Panc1 (cell line): ENCODE data around the gene GUCY2D. TPM values are rescaled to one million over a fixed set of nuclear protein-coding genes. Genes with fewer than 3 reads are reported as not detected.

Experiments used
- ATAC-seq: fragments of 200-7000 bp; cut with Tn5 transposase; 2 replicates; pipeline ENCODE4 v1.9.1; 2020; ENCODE audit warnings: mild to moderate bottlenecking, moderate library complexity
- BruUV-seq: library from RNA; stranded (reverse); fragments of 400-500 nt; replicated peaks from 2 replicates; lab custom pipeline; 2021; lab: Mats Ljungman, UMichigan
- CTCF ChIA-PET: fragments of 300-600 bp; sonication (Branson Sonifier 250); formaldehyde crosslinking; loops from one replicate; lab custom pipeline; 2022; ENCODE audit warnings: antibody characterized with exemption; lab: Charles Lee
- POLR2A ChIA-PET: fragments of 300-600 bp; sonication (Branson Sonifier 250); formaldehyde crosslinking; loops from one replicate; lab custom pipeline; 2022; ENCODE audit warnings: antibody characterized with exemption; lab: Charles Lee
- DNase-seq: peaks from one replicate; pipeline ENCODE4 v3.0.0-alpha.2; 2010; ENCODE audit warnings: low read depth, low spot score
- H3K27ac ChIP-seq: 2 replicates; pipeline ENCODE4 v1.5.1; 2011; ENCODE audit warnings: mild to moderate bottlenecking, low read length, inconsistent platforms
- H3K27me3 ChIP-seq: fragments of 200-500 bp; sonication (Bioruptor generic); 2 replicates; pipeline ENCODE4 v1.6.0; 2014; ENCODE audit warnings: low read length, inconsistent platforms; ENCODE audit not compliant: control insufficient read depth, insufficient read depth
- H3K36me3 ChIP-seq: fragments of 200-500 bp; sonication (Bioruptor generic); 2 replicates; pipeline ENCODE4 v1.5.1; 2014; ENCODE audit warnings: inconsistent platforms, mild to moderate bottlenecking, low read length, moderate library complexity; ENCODE audit not compliant: control insufficient read depth, insufficient read depth
- H3K4me1 ChIP-seq: 2 replicates; pipeline ENCODE4 v1.5.1; 2011; ENCODE audit warnings: inconsistent platforms, mild to moderate bottlenecking, low read length, moderate library complexity; ENCODE audit not compliant: control insufficient read depth, insufficient read depth
- H3K4me3 ChIP-seq, 2 experiments: 2 replicates each; pipeline ENCODE4 v1.5.1; 2011 to 2012; ENCODE audit warnings: low read depth in 2 of 2, low read length in 2 of 2, mild to moderate bottlenecking in 2 of 2, inconsistent platforms in 1 of 2, moderate library complexity in 1 of 2
- H3K9me3 ChIP-seq: fragments of 200-500 bp; sonication (Bioruptor generic); 2 replicates; pipeline ENCODE4 v1.5.1; 2014; ENCODE audit warnings: low read depth, mild to moderate bottlenecking, inconsistent platforms, low read length, moderate library complexity; ENCODE audit not compliant: control insufficient read depth, insufficient read depth
- POLR2AphosphoS5 ChIP-seq: IDR thresholded peaks from 2 replicates; pipeline ENCODE4 v1.6.1; 2012; ENCODE audit warnings: mild to moderate bottlenecking, low read depth, low read length, moderate library complexity
- SIN3A ChIP-seq: IDR thresholded peaks from 2 replicates; pipeline ENCODE4 v1.6.1; 2012; ENCODE audit warnings: low read depth, mild to moderate bottlenecking, low read length, moderate library complexity, borderline replicate concordance; ENCODE audit not compliant: insufficient read depth
- TCF7L2 ChIP-seq: IDR thresholded peaks from 2 replicates; pipeline ENCODE4 v1.6.1; 2011; ENCODE audit warnings: mild to moderate bottlenecking, low read depth, low read length, inconsistent platforms
- in situ Hi-C: cut with HindIII; loops from 2 replicates; pipeline ENCODE4 v1.10.0; 2016; ENCODE audit warnings: low sequenced_read_pairs, low pct_unique_long_range_greater_than_20kb
- intact Hi-C: fragments of 100-400 bp; cut with micrococcal nuclease; formaldehyde crosslinking; loops from one replicate; pipeline ENCODE4 v1.10.0; 2022; ENCODE audit not compliant: unreplicated experiment
- total RNA-seq: library from RNA; stranded (reverse); gene quantifications from one replicate; pipeline ENCODE4 v1.2.1, GENCODE V29; 2021; ENCODE audit not compliant: unreplicated experiment
- TF ChIP-seq, protein P1 (sequence below): fragments of 450-650 bp; IDR thresholded peaks from 2 replicates; pipeline ENCODE4 v1.5.1; 2017; ENCODE audit warnings: mild to moderate bottlenecking
- TF ChIP-seq, protein P2 (sequence below), 2 experiments: IDR thresholded peaks; 2 replicates each; pipeline ENCODE4 v1.6.1; 2011 to 2012; ENCODE audit warnings: low read depth in 2 of 2, control low read depth in 1 of 2, low read length in 1 of 2, mild to moderate bottlenecking in 1 of 2, moderate library complexity in 1 of 2; ENCODE audit not compliant: insufficient read depth in 1 of 2

The GUCY2D gene
- total RNA-seq, 1 experiment from 2014 or later: not detected

DNA sequence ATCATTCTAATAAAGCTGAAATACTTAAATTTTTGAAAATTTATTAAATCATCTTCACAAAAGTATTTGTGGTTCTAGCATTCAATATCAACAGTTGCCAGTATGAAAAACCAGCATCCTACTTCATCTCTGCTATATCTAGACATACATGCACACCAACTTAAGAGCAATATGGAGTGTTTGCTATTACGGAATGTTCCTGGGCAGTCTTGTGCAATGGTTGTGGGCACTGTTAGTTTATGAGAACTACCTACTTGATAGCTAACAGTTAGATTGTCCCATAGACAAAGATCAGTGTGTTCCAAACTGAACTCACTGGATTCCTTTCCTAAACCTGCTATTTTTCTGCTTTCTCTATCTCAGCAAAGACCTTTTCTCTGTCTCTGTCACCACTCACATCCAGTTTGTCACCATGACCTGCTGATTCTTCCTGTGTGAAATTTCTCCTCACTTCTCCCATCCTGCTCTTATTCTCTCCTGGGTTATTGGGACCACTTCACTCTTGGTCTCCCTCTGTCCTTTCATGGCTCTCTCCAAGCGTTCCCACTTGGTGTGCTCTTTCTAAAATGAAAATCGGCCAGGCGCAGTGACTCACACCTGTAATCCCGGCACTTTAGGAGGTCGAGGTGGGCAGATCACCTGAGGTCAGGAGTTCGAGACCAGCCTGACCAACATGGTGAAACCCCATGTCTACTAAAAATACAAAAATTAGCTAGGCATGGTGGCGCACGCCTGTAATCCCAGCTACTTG is 42.7 kb upstream of the GUCY2D start:
- H3K4me1 ChIP-seq: no peaks in the 10 kb centered on the region
- no peak overlapping the region for H3K27ac ChIP-seq
- no TSS peak for BruUV-seq
- TF ChIP-seq SIN3A (no peak), TCF7L2 (no peak)
- TF ChIP-seq, protein P1, sequence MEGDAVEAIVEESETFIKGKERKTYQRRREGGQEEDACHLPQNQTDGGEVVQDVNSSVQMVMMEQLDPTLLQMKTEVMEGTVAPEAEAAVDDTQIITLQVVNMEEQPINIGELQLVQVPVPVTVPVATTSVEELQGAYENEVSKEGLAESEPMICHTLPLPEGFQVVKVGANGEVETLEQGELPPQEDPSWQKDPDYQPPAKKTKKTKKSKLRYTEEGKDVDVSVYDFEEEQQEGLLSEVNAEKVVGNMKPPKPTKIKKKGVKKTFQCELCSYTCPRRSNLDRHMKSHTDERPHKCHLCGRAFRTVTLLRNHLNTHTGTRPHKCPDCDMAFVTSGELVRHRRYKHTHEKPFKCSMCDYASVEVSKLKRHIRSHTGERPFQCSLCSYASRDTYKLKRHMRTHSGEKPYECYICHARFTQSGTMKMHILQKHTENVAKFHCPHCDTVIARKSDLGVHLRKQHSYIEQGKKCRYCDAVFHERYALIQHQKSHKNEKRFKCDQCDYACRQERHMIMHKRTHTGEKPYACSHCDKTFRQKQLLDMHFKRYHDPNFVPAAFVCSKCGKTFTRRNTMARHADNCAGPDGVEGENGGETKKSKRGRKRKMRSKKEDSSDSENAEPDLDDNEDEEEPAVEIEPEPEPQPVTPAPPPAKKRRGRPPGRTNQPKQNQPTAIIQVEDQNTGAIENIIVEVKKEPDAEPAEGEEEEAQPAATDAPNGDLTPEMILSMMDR: no peak
- TF ChIP-seq, protein P2, sequence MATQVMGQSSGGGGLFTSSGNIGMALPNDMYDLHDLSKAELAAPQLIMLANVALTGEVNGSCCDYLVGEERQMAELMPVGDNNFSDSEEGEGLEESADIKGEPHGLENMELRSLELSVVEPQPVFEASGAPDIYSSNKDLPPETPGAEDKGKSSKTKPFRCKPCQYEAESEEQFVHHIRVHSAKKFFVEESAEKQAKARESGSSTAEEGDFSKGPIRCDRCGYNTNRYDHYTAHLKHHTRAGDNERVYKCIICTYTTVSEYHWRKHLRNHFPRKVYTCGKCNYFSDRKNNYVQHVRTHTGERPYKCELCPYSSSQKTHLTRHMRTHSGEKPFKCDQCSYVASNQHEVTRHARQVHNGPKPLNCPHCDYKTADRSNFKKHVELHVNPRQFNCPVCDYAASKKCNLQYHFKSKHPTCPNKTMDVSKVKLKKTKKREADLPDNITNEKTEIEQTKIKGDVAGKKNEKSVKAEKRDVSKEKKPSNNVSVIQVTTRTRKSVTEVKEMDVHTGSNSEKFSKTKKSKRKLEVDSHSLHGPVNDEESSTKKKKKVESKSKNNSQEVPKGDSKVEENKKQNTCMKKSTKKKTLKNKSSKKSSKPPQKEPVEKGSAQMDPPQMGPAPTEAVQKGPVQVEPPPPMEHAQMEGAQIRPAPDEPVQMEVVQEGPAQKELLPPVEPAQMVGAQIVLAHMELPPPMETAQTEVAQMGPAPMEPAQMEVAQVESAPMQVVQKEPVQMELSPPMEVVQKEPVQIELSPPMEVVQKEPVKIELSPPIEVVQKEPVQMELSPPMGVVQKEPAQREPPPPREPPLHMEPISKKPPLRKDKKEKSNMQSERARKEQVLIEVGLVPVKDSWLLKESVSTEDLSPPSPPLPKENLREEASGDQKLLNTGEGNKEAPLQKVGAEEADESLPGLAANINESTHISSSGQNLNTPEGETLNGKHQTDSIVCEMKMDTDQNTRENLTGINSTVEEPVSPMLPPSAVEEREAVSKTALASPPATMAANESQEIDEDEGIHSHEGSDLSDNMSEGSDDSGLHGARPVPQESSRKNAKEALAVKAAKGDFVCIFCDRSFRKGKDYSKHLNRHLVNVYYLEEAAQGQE (IDR thresholded peaks at IDR 0.05; ENCODE audit: insufficient read depth in 1 of 2, low read depth in 2 of 2, low read length in 1 of 2): no peak
- H3K36me3 ChIP-seq: no peaks in the 10 kb centered on the region
- POLR2A ChIA-PET: no interaction called here
- in situ Hi-C loops: no loop called here
- no peaks in the 10 kb centered on the region for H3K9me3 ChIP-seq
- no peak overlapping the region for H3K4me3 ChIP-seq
- no peaks in the 10 kb centered on the region for H3K27me3 ChIP-seq
- intact Hi-C loops: no loop called here
- ATAC-seq (no peak), DNase-seq (no peak)
- CTCF ChIA-PET: no interaction called here

DNA sequence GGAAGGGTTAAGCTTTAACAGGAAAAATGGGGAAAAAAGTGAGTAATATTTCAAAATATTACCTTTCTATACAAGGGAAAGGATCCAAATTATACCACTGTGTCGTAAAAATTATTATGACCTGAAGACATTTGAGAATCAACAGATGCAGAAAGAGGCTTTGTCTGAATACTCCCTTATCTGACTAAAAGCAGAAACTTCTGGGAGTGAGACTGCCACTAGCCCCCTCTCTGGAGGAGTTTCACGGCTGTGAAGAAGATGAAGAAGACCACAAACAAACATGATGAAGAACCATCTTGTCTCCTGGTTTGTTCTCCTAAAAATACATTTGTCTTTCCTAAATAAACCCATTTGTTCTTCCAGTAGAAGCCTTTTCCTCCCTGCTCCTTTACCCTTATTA is 41.0 kb upstream of the GUCY2D start:
- POLR2A ChIA-PET: interaction anchor here (0.7 kb wide), 1 partner anchor 22 kb away, joined by 3 read pairs; no protein-coding TSS in a partner anchor
- H3K27me3 ChIP-seq: no peaks in the 10 kb centered on the region
- H3K27ac ChIP-seq: no peak overlapping the region
- no peak overlapping the region for H3K4me3 ChIP-seq
- no TSS peak for BruUV-seq
- TF ChIP-seq, protein P2 (IDR thresholded peaks at IDR 0.05; ENCODE audit: insufficient read depth in 1 of 2, low read depth in 2 of 2, low read length in 1 of 2): no peak
- TF ChIP-seq, protein P1: no peak
- TF ChIP-seq TCF7L2 (no peak), POLR2AphosphoS5 (no peak), SIN3A (no peak)
- CTCF ChIA-PET: no interaction called here
- in situ Hi-C loops: no loop called here
- H3K9me3 ChIP-seq: no peaks in the 10 kb centered on the region
- ATAC-seq (no peak), DNase-seq (no peak)
- no peaks in the 10 kb centered on the region for H3K36me3 ChIP-seq
- intact Hi-C loops: no loop called here
- H3K4me1 ChIP-seq: no peaks in the 10 kb centered on the region
